ENCODE measurements around the gene BCDIN3D.
A peak's percentile ranks its signal among the peaks of the same experiment; 100 is the strongest.
"Not testable (repeated sequence)": the region's sequence is repeated elsewhere in the genome, so short reads cannot be mapped to it uniquely, and the experiment has no call there.

Gene BCDIN3D, protein sequence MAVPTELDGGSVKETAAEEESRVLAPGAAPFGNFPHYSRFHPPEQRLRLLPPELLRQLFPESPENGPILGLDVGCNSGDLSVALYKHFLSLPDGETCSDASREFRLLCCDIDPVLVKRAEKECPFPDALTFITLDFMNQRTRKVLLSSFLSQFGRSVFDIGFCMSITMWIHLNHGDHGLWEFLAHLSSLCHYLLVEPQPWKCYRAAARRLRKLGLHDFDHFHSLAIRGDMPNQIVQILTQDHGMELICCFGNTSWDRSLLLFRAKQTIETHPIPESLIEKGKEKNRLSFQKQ

DNA sequence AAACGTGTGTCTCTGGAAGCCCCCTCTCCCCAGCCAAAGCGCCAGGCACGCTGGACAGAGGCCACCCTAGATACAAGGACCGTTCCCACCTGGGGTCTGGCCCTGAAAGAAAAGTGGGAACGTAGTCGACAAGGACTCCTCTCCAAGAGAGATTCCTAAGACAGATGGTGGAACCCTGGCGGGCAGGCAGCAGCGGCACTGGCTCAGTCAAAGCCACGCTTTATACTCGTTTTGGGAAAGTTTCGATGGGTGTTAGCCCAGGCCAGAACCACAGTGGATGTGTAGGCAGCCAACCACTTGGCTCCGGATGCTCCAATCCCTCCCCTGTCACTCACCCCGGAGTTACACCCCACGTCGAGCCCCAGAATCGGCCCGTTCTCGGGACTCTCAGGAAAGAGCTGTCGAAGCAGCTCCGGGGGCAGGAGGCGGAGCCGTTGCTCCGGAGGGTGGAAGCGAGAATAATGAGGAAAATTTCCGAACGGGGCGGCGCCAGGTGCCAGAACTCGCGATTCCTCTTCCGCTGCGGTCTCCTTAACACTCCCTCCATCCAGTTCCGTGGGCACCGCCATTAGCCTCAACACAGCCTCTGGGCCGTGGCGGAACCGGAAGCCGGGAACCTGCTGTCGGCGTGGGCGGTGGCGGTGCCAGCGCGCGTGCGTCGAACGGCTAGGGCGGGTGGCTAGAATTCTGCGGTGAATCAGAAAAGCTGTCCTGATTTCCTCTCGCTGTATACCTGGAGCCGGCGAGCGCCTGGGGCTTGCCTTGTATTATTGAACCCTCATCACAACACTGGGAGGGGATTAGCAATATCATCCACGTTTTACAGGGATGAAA lies at the start of gene BCDIN3D:
BCDIN3D (minus strand) TSS at position 588 of the 834 bp plus-strand sequence; CDS start at position 569, 19 bp downstream.
- DNase-seq = peak; percentile 96

DNA sequence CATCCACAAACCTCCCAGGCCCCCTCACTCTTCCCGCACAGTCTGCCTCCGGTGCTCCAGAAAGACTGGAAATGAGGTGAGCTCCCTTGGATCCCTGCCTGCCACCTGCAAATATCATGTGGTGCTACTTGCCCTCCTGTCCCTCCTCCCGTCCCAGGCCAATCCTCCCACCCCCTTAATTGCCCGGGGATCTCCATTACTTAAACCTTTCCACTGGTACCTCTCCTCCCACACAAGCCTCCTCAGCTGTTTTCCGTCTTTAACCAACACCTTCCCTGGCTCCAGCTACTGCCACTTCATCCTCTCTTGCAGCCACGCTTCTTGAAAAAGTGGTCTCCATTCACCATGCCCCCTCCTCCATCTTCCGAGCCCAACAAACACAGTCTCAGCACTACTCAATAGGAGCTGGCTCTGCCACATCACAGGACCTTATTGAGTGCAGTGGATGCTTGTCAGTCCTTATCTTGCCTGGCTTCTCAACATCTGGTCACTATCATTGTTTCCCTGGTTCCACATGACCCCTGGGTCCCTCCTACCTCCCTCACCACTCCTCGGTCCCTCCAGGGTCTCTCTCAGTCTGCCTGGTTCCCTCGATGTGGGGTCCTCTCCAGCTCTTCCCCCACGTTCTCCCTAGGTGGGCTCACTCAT lies 49.3 kb upstream of the BCDIN3D start:
- no peak for DNase-seq

GRCh38 chr12:49891476-49891875 lies 48.6 kb upstream of the BCDIN3D start:
- DNase-seq = no peak

DNA sequence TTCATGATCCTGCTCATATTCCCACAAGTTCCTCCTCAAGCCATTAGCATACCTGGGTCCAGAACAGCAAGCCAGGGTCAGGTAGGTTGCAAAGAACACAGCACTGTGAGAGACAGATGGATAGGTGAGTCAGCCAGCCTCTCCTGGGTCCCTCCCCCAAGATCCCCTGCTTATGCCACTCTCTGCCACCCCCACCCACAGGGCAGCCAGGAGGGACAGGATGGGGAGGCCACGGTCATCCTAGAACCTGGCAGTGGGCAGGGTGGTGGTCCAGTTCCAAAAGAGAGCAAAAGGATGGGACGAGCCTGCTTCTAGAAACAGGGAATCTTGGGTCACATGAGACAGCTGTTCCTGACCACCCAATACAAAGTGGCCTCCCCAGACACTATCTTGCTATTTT lies 48.1 kb upstream of the BCDIN3D start:
- no peak for DNase-seq

DNA sequence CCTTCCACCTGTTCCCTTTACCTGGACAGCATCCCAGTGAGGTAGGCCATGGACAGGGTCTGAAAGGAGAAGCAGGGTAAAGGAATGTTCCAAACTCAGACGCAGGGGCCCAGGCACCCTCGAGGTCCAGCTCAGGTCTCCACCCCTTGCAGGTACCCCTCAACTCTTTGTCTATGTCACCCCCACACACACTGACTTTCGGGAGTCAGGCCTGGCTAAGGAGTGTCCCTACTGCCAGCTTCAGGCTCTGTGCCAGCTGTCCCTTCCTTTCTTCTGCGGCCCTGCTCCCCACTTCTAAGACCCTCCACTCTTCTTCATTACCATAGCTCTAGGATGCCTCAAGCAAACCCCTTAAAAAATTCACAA lies 47.2 kb upstream of the BCDIN3D start:
- no peak for DNase-seq

- DNase-seq = no peak
Observed at GRCh38 chr12:49889361-49890095, 46.6 kb upstream of the BCDIN3D start.

DNA sequence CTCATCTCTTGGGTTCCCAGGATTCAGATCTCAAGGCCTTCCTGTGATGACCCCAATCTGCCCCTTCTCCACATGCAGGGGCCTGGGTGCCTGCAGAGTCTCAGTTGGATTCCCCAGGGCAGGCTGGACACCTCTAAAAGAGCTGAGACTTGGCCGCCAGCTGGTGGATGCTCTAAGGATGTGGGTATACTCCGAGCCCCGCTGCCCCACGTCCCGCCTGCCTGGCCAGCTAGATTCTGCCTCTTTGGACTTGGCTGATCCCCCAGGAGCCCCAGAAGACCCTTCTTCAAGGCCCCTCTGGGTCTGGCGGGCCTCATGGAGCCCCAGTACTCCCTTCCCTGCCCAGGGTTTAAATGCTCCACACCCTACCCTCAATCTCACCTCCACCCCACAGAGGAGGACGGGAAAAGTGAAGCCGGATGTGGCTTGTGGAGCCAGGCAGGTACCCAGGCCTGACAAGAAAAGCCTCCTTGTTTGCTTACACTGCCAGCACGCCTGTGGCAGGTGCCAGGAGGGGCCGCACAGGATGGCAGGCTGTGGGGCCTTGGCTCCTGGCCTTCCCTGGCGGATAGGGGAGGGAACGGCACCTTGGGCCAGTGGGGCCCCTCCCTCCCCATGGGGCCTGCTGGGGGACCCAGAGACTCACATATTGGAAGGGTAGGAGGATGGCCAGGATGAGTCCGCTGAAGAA lies 45.7 kb upstream of the BCDIN3D start:
- no peak for DNase-seq

DNA sequence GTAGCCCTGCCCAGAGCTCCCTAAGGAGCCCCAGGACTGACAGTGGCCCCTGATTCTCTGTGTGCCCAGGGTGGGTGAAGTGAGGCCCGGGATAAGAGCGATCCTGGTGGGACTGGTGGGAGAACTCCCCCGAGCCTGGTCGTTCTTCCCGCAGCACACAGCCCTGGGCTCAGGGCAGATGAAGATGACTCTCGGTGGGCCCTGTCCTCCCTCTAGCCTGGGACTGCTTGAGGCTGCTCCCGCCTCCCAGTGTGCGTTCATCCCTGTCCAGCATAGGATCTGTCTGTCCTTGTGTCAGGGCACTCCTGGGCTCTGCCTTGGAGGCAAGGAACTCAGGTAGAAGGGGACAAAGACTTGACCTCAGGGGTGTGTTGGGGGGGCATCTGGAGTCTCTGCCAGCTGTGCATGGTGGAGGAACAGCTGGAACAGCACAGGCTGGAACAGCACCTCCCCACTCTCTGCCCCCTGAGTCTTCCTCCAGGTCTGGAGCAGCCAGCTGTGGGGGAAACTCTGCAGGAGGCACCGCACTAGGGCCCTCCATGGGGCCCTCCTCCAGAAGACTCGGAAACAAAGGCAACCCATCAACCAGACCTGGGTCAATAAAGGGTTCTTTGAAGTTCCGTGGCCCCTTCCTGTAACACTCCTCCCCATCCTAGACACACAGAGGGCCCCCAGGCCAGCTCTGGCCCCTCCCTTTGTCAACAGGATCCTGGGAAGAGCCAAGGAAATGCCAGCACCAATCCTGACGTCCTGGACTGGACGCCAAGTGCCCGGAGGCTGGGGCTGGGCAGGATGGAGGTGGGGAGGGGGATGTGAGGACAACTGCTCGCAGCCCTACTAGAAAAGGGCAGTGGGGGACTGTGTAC lies 44.9 kb upstream of the BCDIN3D start:
- DNase-seq = no peak

DNA sequence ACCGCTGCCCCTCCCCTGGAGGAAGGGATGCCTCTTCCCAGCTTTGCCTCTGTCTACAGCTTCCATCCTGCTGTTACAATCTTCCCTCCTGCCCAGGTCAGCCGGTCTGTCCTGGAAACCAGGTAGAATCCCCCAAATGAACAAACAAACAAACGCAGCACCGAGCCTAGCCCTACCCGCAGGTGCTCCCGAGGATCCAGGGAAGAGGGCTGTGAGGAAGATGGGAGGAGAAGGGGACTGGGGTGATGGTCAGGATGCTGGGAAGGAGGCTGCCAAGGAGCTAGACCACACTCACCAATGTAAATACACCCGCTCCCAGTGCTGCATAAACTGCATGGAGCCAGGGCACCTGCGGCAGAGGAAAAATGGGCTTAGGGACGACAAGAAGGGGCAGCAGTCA lies 44.2 kb upstream of the BCDIN3D start:
- no peak for DNase-seq

DNA sequence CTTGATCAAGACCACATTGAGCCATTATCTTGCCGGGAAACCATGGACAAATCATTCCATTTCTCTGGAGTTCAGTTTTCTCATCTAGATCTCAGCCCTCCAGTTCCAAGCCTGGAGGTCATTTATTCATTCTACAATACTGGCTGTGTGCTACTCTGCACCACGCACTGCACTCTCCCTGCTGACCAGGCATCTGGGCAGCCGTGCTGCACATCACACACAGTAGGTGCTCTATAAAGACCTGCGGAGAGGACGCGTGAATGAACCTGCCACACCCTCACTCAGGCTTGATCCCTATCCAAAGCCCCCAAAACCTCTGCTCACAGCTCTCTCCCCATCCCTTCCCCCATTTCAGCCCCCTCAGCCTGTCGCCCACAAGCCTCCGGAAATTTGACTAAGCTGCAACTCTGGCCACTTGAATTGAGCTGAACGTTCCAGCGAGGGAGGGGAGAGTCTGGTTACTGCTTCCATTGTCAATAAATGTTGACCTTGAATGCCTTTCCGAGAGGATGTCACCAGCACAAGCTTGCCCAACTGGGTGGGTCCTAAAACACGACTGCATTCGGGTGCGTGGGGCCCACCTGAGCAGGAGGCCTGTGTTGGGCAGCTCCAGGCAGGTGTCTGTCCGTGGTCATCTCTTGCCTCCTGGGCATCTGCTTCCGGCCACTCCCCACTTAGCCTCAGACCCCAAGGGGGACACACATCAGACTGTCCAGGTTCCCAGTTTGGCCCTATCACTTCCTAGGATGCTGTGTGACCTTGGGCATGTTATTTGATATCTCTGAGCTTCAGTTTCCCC lies 43.0 kb upstream of the BCDIN3D start:
- no peak for DNase-seq

- no peak for DNase-seq
Observed at GRCh38 chr12:49885118-49885517, 42.2 kb upstream of the BCDIN3D start.

- DNase-seq = no peak
Observed at GRCh38 chr12:49882851-49883464, 40.1 kb upstream of the BCDIN3D start.

- DNase-seq = no peak
Observed at GRCh38 chr12:49882248-49882850, 39.4 kb upstream of the BCDIN3D start.

DNA sequence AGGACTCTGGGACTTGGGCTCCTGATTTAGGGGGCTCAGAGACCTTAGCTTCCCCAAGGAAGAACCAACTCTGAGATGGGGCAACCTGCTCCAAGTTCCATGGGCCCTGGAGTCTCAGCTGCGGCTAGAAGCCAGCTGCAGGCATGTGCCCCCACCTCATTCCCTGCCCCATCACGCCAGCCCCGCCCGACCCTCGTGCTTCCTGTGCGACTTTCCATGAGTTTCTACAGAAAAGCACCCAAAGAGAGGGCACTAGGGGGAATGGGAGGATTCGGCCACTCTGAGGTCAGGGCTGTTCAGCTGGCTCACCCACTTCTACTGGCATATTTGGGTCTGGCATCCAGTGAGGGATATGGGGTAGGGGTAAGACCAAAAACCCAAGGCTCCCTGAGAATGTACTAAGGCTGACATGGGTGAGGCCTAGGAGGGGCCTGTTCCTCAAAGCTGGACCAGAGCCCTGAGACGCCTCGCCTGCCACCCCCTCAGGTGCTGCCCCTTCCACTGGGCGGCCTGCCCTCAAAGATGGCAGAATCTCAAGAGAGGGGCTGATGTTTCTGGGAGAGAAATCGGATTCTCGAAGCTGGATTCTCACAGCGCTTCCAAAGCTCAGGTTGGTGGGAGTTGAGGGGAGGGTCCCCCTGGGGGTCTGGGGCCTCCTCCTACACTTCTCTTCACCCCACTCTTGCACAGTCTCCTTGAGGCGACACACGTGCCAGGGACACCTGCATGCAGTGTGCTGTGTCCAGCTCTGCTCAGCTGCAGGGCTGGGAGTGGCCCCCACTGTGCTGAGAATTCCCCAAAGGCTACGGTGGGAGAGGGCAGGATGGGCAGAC lies 38.7 kb upstream of the BCDIN3D start:
- DNase-seq = no peak

DNA sequence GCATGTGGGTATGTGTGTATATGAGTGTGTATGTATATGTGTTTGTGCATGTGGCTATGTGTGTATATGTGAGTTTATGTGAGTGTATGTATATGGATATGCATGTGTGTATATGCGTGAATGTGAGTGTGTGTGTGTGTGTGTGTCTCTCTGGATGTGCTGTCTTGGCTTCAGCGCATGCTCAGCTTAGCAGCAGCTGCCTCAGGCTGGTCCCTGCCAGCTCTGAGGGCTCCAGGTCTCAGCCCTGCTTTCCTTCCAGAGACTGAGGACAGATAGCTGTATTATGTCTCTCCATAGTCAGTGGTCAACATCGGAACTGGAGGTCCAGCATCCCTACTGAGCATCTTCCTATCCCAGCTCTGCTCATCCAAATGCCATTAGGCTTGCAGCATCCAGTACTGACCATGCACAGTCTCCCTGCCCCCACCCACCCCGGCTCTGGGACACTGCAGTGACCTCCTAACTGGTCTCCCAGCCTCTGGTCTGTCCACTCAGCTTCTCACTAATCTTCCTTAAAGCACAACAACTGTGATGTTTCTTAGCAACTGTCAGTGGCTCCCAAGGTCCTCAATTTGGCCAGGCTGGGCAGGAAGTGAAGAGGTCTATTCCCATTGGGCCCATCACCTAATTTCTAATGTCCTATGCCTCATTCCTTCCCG lies 38.0 kb upstream of the BCDIN3D start:
- DNase-seq = no peak

GRCh38 chr12:49879065-49879464 lies 36.2 kb upstream of the BCDIN3D start:
- DNase-seq = not testable (repeated sequence)

DNA sequence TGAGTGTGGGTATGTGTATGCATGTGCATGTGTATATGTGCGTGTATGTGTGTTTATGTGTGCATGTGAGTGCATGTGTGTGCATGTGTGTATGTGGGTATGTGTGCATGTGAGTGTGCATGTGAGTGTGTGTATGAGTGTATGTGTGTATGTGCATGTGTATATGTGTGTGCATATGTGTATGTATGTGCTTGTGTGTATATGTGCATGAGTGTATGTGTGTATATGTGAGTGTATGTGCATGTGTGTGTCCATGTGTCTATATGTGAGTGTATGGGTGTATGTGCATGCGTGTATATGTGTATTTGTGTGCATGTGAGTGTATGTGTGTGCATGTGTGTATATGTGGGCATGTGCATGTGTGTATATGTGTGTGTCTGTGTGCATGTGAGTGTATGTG lies 35.1 kb upstream of the BCDIN3D start:
- no peak for DNase-seq

DNA sequence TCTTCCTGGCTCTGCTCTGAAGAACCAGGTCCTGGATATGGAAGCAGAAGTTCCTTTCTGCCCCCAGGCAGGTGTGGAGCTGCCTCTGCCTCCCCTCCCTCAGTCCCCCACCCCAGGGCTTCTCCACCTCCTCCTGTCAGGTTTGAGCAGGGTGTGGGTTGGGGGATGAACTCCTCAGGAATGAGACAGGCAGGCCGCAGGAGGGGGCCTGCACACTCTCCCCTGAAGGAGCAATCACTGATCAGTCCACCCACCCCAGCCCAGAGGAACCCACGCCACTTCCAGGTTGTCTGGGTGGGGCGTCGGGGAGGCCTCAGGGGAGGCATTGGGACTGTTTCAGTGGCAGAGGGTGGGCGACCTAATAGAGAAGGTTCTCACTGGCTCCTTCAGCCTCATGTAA lies 34.2 kb upstream of the BCDIN3D start:
- no peak for DNase-seq
